ENCODE measurements around the gene DUSP14. TPM values are rescaled to one million over a fixed set of nuclear protein-coding genes. Genes with fewer than 3 reads are reported as not detected.

Gene DUSP14
- polyA plus RNA-seq, 3 donors: 0.24 to 1.6 (median 1.1) TPM

DNA sequence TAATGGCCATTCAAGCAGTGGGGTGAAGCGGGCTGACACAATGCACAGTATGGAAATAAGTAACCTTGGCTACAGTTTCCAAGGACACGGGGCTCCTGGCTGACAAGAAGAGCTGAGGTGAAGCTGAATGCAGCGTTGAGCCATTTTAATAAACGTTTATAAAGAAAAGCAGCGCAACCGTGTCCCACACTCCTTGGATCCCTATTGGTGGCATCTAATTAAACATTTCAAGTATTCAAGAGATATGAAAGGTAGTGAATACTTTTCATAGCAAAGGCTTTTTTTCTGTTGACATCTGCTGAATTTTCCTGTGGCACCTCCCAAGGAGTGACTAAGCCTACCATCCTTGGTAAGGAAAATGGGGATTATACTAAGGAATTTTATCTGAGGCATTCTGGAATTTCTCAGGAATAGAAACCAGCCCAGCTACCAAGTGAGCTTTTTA lies 26.5 kb downstream of the DUSP14 start:
- no peak overlapping the region for H3K27ac Mint-ChIP-seq

DNA sequence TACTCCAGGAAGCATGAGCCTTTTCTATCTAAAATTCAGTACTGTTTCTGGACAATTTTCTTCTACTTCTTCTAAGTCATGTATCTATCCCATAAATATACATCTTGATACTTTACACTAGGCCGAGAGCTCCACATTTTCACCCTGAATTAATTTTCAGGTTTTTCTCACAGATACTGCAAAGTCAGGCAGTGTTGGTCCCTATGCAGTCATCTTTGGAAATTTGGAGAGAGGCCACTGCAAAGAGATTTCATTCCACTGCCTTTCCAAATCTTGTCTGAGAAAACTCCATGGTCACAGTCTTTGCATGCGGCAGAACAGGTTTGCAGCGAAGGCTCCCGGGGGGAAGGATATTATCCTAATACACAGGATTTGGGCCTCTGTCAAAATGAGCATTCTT lies 28.2 kb downstream of the DUSP14 start:
- no peak for DNase-seq
- Histone ChIP-seq H3K4me1 (ENCODE audit: control insufficient read depth in 1 of 2, insufficient read depth in 2 of 2, low read length in 2 of 2) (no peaks in the 10 kb centered on the region), H3K36me3 (replicated peaks in 1 of 2; ENCODE audit: control insufficient read depth in 1 of 2, insufficient read depth in 2 of 2, low read length in 2 of 2) (peaks cover 66 to 96% of the 10 kb centered on the region in 2 donors), H3K27ac (ENCODE audit: low read depth in 1 of 2, low read length in 2 of 2) (peak overlapping the region in 1 of 2 donors; percentile 20), H3K9ac (ENCODE audit: insufficient read depth, low read length, poor library complexity, severe bottlenecking) (no peak overlapping the region), H3K79me2 (ENCODE audit: insufficient read depth, low read length) (no peaks in the 10 kb centered on the region), H3K4me3 (replicated peaks in 1 of 3; ENCODE audit: low read depth in 2 of 3, low read length in 3 of 3) (no peak overlapping the region), H2AFZ (ENCODE audit: insufficient read depth, low read depth, low read length, poor library complexity, severe bottlenecking) (no peak overlapping the region), H3K27me3 (ENCODE audit: control insufficient read depth in 2 of 2, insufficient read depth in 2 of 2, low read length in 2 of 2) (no peaks in the 10 kb centered on the region), H3K9me3 (replicated peaks in 1 of 2; ENCODE audit: control insufficient read depth in 1 of 2, insufficient read depth in 1 of 2, low read length in 2 of 2) (no peaks in the 10 kb centered on the region), H3K4me2 (replicated peaks; ENCODE audit: extremely low read depth, low read length, poor library complexity, severe bottlenecking) (no peak overlapping the region), H4K20me1 (ENCODE audit: insufficient read depth, low read length) (no peaks in the 10 kb centered on the region)
- Mint-ChIP-seq H3K27me3 (ENCODE audit: low read depth in 3 of 3) (peaks cover 0 to 2% (median 0%) of the 10 kb centered on the region in 3 donors), H3K4me3 (no peak overlapping the region), H3K4me1 (no peaks in the 10 kb centered on the region), H3K36me3 (peaks cover 62 to 84% of the 10 kb centered on the region in 2 donors), H3K9me3 (no peaks in the 10 kb centered on the region), H3K27ac (no peak overlapping the region)
- TF ChIP-seq, protein P1, sequence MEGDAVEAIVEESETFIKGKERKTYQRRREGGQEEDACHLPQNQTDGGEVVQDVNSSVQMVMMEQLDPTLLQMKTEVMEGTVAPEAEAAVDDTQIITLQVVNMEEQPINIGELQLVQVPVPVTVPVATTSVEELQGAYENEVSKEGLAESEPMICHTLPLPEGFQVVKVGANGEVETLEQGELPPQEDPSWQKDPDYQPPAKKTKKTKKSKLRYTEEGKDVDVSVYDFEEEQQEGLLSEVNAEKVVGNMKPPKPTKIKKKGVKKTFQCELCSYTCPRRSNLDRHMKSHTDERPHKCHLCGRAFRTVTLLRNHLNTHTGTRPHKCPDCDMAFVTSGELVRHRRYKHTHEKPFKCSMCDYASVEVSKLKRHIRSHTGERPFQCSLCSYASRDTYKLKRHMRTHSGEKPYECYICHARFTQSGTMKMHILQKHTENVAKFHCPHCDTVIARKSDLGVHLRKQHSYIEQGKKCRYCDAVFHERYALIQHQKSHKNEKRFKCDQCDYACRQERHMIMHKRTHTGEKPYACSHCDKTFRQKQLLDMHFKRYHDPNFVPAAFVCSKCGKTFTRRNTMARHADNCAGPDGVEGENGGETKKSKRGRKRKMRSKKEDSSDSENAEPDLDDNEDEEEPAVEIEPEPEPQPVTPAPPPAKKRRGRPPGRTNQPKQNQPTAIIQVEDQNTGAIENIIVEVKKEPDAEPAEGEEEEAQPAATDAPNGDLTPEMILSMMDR (IDR thresholded peaks at IDR 0.05): no peak
- intact Hi-C loops (cut with micrococcal nuclease): no loop called here
- 94% methylated on average over 3 of the region's 4 CpGs for WGBS (ENCODE audit: insufficient coverage)

More for the DNA sequence above, 26.5 kb downstream of the DUSP14 start:
- DNase-seq: no peak
- Histone ChIP-seq H3K79me2 (ENCODE audit: insufficient read depth, low read length) (no peaks in the 10 kb centered on the region), H3K4me1 (ENCODE audit: control insufficient read depth in 1 of 2, insufficient read depth in 2 of 2, low read length in 2 of 2) (no peaks in the 10 kb centered on the region), H3K4me2 (replicated peaks; ENCODE audit: extremely low read depth, low read length, poor library complexity, severe bottlenecking) (no peak overlapping the region), H2AFZ (ENCODE audit: insufficient read depth, low read depth, low read length, poor library complexity, severe bottlenecking) (no peak overlapping the region), H3K9ac (ENCODE audit: insufficient read depth, low read length, poor library complexity, severe bottlenecking) (no peak overlapping the region), H3K4me3 (replicated peaks in 1 of 3; ENCODE audit: low read depth in 2 of 3, low read length in 3 of 3) (no peak overlapping the region), H3K36me3 (replicated peaks in 1 of 2; ENCODE audit: control insufficient read depth in 1 of 2, insufficient read depth in 2 of 2, low read length in 2 of 2) (peaks cover 56 to 89% of the 10 kb centered on the region in 2 donors), H3K9me3 (replicated peaks in 1 of 2; ENCODE audit: control insufficient read depth in 1 of 2, insufficient read depth in 1 of 2, low read length in 2 of 2) (no peaks in the 10 kb centered on the region), H4K20me1 (ENCODE audit: insufficient read depth, low read length) (no peaks in the 10 kb centered on the region), H3K27ac (ENCODE audit: low read depth in 1 of 2, low read length in 2 of 2) (no peak overlapping the region), H3K27me3 (ENCODE audit: control insufficient read depth in 2 of 2, insufficient read depth in 2 of 2, low read length in 2 of 2) (no peaks in the 10 kb centered on the region)
- TF ChIP-seq, protein P1 (IDR thresholded peaks at IDR 0.05): no peak
- WGBS (ENCODE audit: insufficient coverage): 89% methylated on average over 2 of the region's 6 CpGs
- no peaks in the 10 kb centered on the region for H3K9me3 Mint-ChIP-seq
- no peak overlapping the region for H3K4me3 Mint-ChIP-seq
- H3K36me3 Mint-ChIP-seq: peaks cover 51 to 71% of the 10 kb centered on the region in 2 donors
- intact Hi-C loops (cut with micrococcal nuclease): no loop called here
- no peaks in the 10 kb centered on the region for H3K4me1 Mint-ChIP-seq
- H3K27me3 Mint-ChIP-seq (ENCODE audit: low read depth in 3 of 3): peaks cover 0 to 2% (median 0%) of the 10 kb centered on the region in 3 donors
